Stimulated activated CD4-positive, alpha-beta T cell treated with anti-CD3 and anti-CD28 coated beads, Interleukin-15, amount 100 ng/mL, for 48 hours (primary cell): ENCODE measurements around the gene UNC5C.

Experiments used
- DNase-seq, 2 donors: peaks; one replicate each; pipeline ENCODE4 v3.0.0-alpha.2; 2020; ENCODE audit warnings: low read depth in 2 of 2

UNC5C gene

GRCh38 chr4:95220205-95221175, 328.3 kb downstream of the UNC5C start:
- no peak for DNase-seq

GRCh38 chr4:95219109-95219508, 329.7 kb downstream of the UNC5C start:
- DNase-seq, result no peak

- no peak for DNase-seq
These were observed 331.6 kb downstream of the UNC5C start for GRCh38 chr4:95217197-95217596.

- no peak for DNase-seq
These were observed 332.1 kb downstream of the UNC5C start for GRCh38 chr4:95216636-95217035.

- DNase-seq, result no peak
These were observed 332.7 kb downstream of the UNC5C start for GRCh38 chr4:95215991-95216605.

- DNase-seq, result no peak
These were observed 333.7 kb downstream of the UNC5C start for GRCh38 chr4:95215043-95215442.

GRCh38 chr4:95214408-95214807, 334.4 kb downstream of the UNC5C start:
- DNase-seq, result no peak

- no peak for DNase-seq
These were observed 335.4 kb downstream of the UNC5C start for GRCh38 chr4:95213366-95213765.

- DNase-seq, result no peak
These were observed 336.1 kb downstream of the UNC5C start for GRCh38 chr4:95212692-95213091.

GRCh38 chr4:95209927-95210326, 338.8 kb downstream of the UNC5C start:
- DNase-seq, result no peak

GRCh38 chr4:95204873-95205272, 343.9 kb downstream of the UNC5C start:
- DNase-seq, result no peak

GRCh38 chr4:95204267-95204844, 344.4 kb downstream of the UNC5C start:
- no peak for DNase-seq

GRCh38 chr4:95198961-95199360, 349.8 kb downstream of the UNC5C start:
- DNase-seq, result no peak

GRCh38 chr4:95197353-95197752, 351.4 kb downstream of the UNC5C start:
- no peak for DNase-seq

- no peak for DNase-seq
These were observed 355.2 kb downstream of the UNC5C start for GRCh38 chr4:95193391-95194224.

- DNase-seq, result no peak
These were observed 357.2 kb downstream of the UNC5C start for GRCh38 chr4:95191537-95191936.

GRCh38 chr4:95190751-95191436, 357.9 kb downstream of the UNC5C start:
- DNase-seq, result no peak

- DNase-seq, result no peak
These were observed 359.9 kb downstream of the UNC5C start for GRCh38 chr4:95188701-95189370.

GRCh38 chr4:95186666-95187065, 362.1 kb downstream of the UNC5C start:
- DNase-seq, result no peak

GRCh38 chr4:95183656-95184408, 364.9 kb downstream of the UNC5C start:
- DNase-seq, result no peak
